B cell (primary cell): ENCODE measurements around the gene RNF213. TPM values are rescaled to one million over a fixed set of nuclear protein-coding genes. Genes with fewer than 3 reads are reported as not detected.

Source experiments
- ATAC-seq: fragments of 200-7000 bp; cut with Tn5 transposase; one replicate; pipeline ENCODE4 v1.10.0; 2021; ENCODE audit warnings: low read depth, mild to moderate bottlenecking, moderate number of reproducible peaks, moderate library complexity
- CTCF ChIA-PET: fragments of 350-600 bp; sonication (Branson Sonifier 250); formaldehyde crosslinking; loops from one replicate; lab custom pipeline; 2021; ENCODE audit warnings: antibody characterized with exemption, inconsistent platforms; lab: Charles Lee
- POLR2A ChIA-PET: fragments of 350-600 bp; sonication (Branson Sonifier 250); formaldehyde crosslinking; loops from one replicate; lab custom pipeline; 2021; ENCODE audit warnings: antibody characterized with exemption; lab: Charles Lee
- DNase-seq: peaks from one replicate; pipeline ENCODE4 v3.0.0; 2013
- H2AFZ ChIP-seq: 2 replicates; pipeline ENCODE4 v1.6.1; 2012; ENCODE audit warnings: mild to moderate bottlenecking, low read depth, low read length; ENCODE audit not compliant: insufficient read depth, poor library complexity, severe bottlenecking
- H3K27ac ChIP-seq, 2 donors: 1 replicate in 1 of 2; 2 replicates in 1 of 2; pipeline ENCODE4 v1.5.1; 2012 to 2013; ENCODE audit warnings: low read length in 2 of 2, mild to moderate bottlenecking in 2 of 2, moderate library complexity in 1 of 2
- H3K27me3 ChIP-seq, 4 experiments: fragments of 200-600 bp in 1 of 4; sonication (generic) in 1 of 4; replicated peaks in 1 of 4; 1 replicate in 2 of 4; 2 replicates in 2 of 4; pipeline versions ENCODE4 v1.6.1 to v1.7.0; 2013 to 2016; ENCODE audit warnings: low read length in 3 of 4, mild to moderate bottlenecking in 2 of 4, mixed read lengths in 1 of 4, moderate library complexity in 1 of 4; ENCODE audit not compliant: insufficient read depth in 4 of 4, control insufficient read depth in 3 of 4; ENCODE audit errors: control extremely low read depth in 1 of 4
- H3K36me3 ChIP-seq, 2 experiments: replicated peaks in 1 of 2; 1 replicate in 1 of 2; 2 replicates in 1 of 2; pipeline versions ENCODE4 v1.6.1 to v1.7.1; 2013; ENCODE audit warnings: low read length in 1 of 2; ENCODE audit not compliant: insufficient read depth in 2 of 2, control insufficient read depth in 1 of 2; ENCODE audit errors: control extremely low read depth in 1 of 2, extremely low read depth in 1 of 2
- H3K4me1 ChIP-seq, 2 donors: fragments of 200-600 bp in 1 of 2; sonication (generic) in 1 of 2; 1 replicate in 1 of 2; 2 replicates in 1 of 2; pipeline versions ENCODE4 v1.5.1 to v1.6.1; 2013 to 2017; ENCODE audit warnings: low read length in 2 of 2; ENCODE audit not compliant: control insufficient read depth in 2 of 2, insufficient read depth in 2 of 2
- H3K4me2 ChIP-seq: replicated peaks from 2 replicates; pipeline ENCODE3; 2012; ENCODE audit warnings: mild to moderate bottlenecking, low read depth, low read length; ENCODE audit not compliant: poor library complexity, severe bottlenecking
- H3K4me3 ChIP-seq, 5 experiments: fragments of 200-600 bp in 1 of 5; sonication (generic) in 1 of 5; 1 replicate in 3 of 5; 2 replicates in 2 of 5; pipeline versions ENCODE4 v1.5.1 to v1.7.0; 2011 to 2016; ENCODE audit warnings: low read length in 4 of 5, mild to moderate bottlenecking in 4 of 5, low read depth in 2 of 5, control low read depth in 1 of 5, moderate library complexity in 1 of 5; ENCODE audit not compliant: insufficient read depth in 1 of 5; ENCODE audit errors: control extremely low read depth in 1 of 5, extremely low read depth in 1 of 5
- H3K79me2 ChIP-seq: fragments of 200-600 bp; sonication (generic); one replicate; pipeline ENCODE4 v1.6.0; 2016; ENCODE audit warnings: low read length; ENCODE audit not compliant: control insufficient read depth, insufficient read depth
- H3K9ac ChIP-seq: fragments of 200-600 bp; sonication (generic); 2 replicates; pipeline ENCODE4 v1.6.1; 2017; ENCODE audit warnings: mild to moderate bottlenecking, low read length, moderate library complexity
- H3K9me3 ChIP-seq, 3 donors: one replicate each; pipeline versions ENCODE4 v1.6.1 to v1.7.1; 2013; ENCODE audit warnings: low read length in 2 of 3; ENCODE audit not compliant: control insufficient read depth in 2 of 3, insufficient read depth in 1 of 3; ENCODE audit errors: control extremely low read depth in 1 of 3
- H4K20me1 ChIP-seq: 2 replicates; pipeline ENCODE4 v1.6.0; 2012; ENCODE audit warnings: mild to moderate bottlenecking, low read length; ENCODE audit not compliant: insufficient read depth, control insufficient read depth, poor library complexity, severe bottlenecking
- H3K27ac Mint-ChIP-seq: one replicate; pipeline ENCODE4 v1.8.0; 2021; ENCODE audit warnings: mixed read lengths
- H3K27me3 Mint-ChIP-seq: one replicate; pipeline ENCODE4 v1.8.0; 2021; ENCODE audit warnings: mixed read lengths
- H3K4me1 Mint-ChIP-seq: one replicate; pipeline ENCODE4 v1.8.0; 2021; ENCODE audit warnings: mixed read lengths
- H3K4me3 Mint-ChIP-seq: one replicate; pipeline ENCODE4 v1.8.0; 2021; ENCODE audit warnings: mixed read lengths
- H3K9me3 Mint-ChIP-seq: one replicate; pipeline ENCODE4 v1.8.0; 2022; ENCODE audit warnings: mixed read lengths; ENCODE audit not compliant: insufficient read depth
- CTCF ChIP-seq: fragments of 200-600 bp; IDR thresholded peaks from one replicate; pipeline ENCODE4 v1.8.0; 2022; ENCODE audit warnings: antibody characterized with exemption, mild to moderate bottlenecking
- EZH2 ChIP-seq: IDR thresholded peaks from 2 replicates; pipeline ENCODE4 v1.6.1; 2012; ENCODE audit warnings: borderline replicate concordance, low read depth, mild to moderate bottlenecking, moderate library complexity, low read length; ENCODE audit not compliant: insufficient read depth, poor library complexity, severe bottlenecking
- WGBS: methylation state at CpG from one replicate; pipeline ENCODE4 v1.1.5; 2013; ENCODE audit warnings: missing lambda C conversion rate; ENCODE audit not compliant: insufficient coverage; 5-methylcytosine and 5-hydroxymethylcytosine counted together
- intact Hi-C: fragments of 100-400 bp; cut with micrococcal nuclease; formaldehyde crosslinking; loops from one replicate; pipeline ENCODE4 v1.10.0; 2022
- polyA plus RNA-seq: library from polyadenylated mRNA; depleted of rRNA; stranded (reverse); fragments of >200 nt; gene quantifications from 2 replicates; pipeline ENCODE4 v1.2.3, GENCODE V29; 2012
- total RNA-seq, 2 donors: library from RNA; stranded (reverse); fragments of 120-200 nt in 1 of 2; gene quantifications; 1 replicate in 1 of 2; 2 replicates in 1 of 2; pipeline versions ENCODE4 v1.2.3 to v1.2.4, GENCODE V29; 2013 to 2022

Gene RNF213
- total and polyA plus RNA-seq, 2 donors (not counting 1 experiment from before 2014, with no cell fraction given): 121 to 287 TPM

- H3K9me3 Mint-ChIP-seq: no peaks in the 10 kb centered on the region
- no peak for DNase-seq
These were observed 20.9 kb downstream of the RNF213 start for GRCh38 chr17:80281516-80281915.

More at GRCh38 chr17:80281516-80281915, 20.9 kb downstream of the RNF213 start:
- Histone ChIP-seq H3K4me3 (no peak overlapping the region), H3K79me2 (peaks cover 73% of the 10 kb centered on the region), H3K36me3 (peaks cover 0 to 37% of the 10 kb centered on the region in 2 experiments), H3K9ac (no peak overlapping the region), H4K20me1 (peaks cover 86% of the 10 kb centered on the region), H3K4me1 (no peaks in the 10 kb centered on the region), H3K27me3 (no peaks in the 10 kb centered on the region), H2AFZ (no peak overlapping the region), H3K9me3 (no peaks in the 10 kb centered on the region), H3K27ac (no peak overlapping the region), H3K4me2 (no peak overlapping the region)
- 89% methylated on average over 10 of the region's 10 CpGs for WGBS
- Mint-ChIP-seq H3K27ac (no peak overlapping the region), H3K4me3 (no peak overlapping the region), H3K4me1 (peaks cover 5% of the 10 kb centered on the region), H3K27me3 (no peaks in the 10 kb centered on the region)
- no peak for ATAC-seq
- CTCF ChIA-PET: no interaction called here
- POLR2A ChIA-PET: no interaction called here
- TF ChIP-seq CTCF: no peak
- TF ChIP-seq EZH2: no peak
- intact Hi-C loops: no loop called here
